COLO668 (cell line): ENCODE results near the gene SUSD3.
A peak's percentile ranks its signal among the peaks of the same experiment; 100 is the strongest.

Source experiments
- DNase-seq: peaks from one replicate; lab custom pipeline; 2025; ENCODE audit not compliant: unreplicated experiment; lab: John Stamatoyannopoulos, UW

SUSD3 gene

GRCh38 chr9:93134015-93134739, 75.7 kb downstream of the SUSD3 start, which contains the start of gene NINJ1:
TSS of gene NINJ1 (minus strand) at chr9:93134251. CDS start at chr9:93134217, 34 bp downstream.
- DNase-seq = peak; percentile 82
